GM18951 (cell line): Measurements from ENCODE around the gene SCAANT1.

Experiments
- POLR2A ChIP-seq: IDR thresholded peaks from 4 replicates; pipeline ENCODE4 v1.6.1; 2011; ENCODE audit warnings: mild to moderate bottlenecking; ENCODE audit not compliant: insufficient read length, insufficient read depth; ENCODE audit errors: extremely low read depth
- in situ Hi-C: fragments of 300-500 bp; cut with MboI; formaldehyde crosslinking; loops from one replicate; pipeline ENCODE4 v1.12.0; 2022; ENCODE audit warnings: low sequenced_read_pairs, mixed read lengths, inconsistent platforms; ENCODE audit not compliant: unreplicated experiment

Gene SCAANT1

DNA sequence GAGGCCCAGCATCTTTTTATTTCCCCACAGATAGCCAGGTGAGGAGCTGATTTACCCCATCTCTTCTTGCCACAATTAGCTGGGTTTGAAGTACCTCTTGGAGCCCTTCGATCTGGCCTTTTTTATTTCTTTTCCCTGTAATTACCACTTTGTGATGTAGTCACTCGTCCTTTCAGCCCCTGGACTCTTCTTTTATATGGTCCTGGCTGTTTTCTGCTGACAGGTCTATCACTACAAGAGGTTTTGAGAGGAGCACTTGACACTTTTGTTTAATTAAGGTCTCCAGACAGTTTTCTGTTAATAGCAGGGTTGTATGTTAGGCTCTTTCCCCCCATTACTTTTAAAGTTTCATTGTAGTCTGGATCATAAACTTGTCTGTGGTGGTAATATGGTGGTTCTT is 36.7 kb downstream of the SCAANT1 start:
- no peak for TF ChIP-seq POLR2A
- in situ Hi-C loops, result no loop called here

DNA sequence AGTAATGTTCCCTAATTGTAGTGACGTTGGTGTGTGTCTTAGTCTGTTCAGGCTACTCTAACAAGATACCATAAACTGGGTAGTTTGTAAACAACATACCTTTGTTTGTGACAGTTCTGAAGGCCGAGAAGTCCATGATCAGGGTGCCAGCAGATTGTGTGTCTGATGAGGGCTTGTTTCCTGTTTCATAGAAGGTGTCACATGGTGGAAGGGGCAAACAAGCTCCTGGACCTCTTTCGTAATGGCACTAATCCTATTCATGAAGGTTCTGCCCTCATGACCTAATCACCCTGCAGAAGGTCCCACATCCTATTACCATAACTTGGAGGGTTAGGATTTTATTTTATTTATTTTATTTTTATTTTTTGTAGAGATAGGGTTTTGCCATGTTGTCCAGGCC is 37.4 kb downstream of the SCAANT1 start:
- TF ChIP-seq POLR2A, result no peak
- in situ Hi-C loops, result no loop called here

GRCh38 chr3:63872135-63872924 is 39.9 kb downstream of the SCAANT1 start:
- in situ Hi-C loops, result no loop called here
- TF ChIP-seq POLR2A, result no peak

- in situ Hi-C loops, result no loop called here
- TF ChIP-seq POLR2A, result no peak
Observed at GRCh38 chr3:63870615-63871005, 41.6 kb downstream of the SCAANT1 start.

DNA sequence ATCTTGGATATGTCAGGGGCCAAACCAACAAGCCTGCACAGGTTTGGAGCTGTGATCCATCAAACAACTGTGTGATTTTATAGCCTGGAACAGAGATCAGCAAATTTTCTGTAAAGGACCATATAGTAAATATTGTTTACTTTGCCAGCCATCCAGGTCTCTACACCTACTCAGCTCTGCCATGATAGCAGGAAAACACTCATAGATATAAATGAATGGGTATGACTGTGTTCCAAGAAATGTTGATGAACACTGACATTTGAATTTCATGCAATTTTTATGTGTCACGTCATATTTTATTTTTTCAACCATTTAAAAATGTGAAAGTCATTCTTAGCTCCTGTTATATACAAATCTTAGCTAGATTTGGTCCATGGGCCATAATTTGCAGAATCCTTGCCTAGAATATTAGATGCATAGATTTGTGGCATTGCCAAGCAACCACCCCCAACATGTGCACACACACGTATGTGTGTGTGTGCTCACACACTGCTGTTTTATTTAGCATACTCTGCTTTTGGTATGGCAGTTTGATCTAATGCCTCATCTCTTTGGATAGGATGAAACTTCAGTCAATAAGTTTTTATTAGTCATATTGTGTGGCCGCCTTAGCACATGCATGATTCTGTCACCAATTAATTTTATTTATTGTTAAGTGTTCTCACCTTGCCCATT is 42.1 kb downstream of the SCAANT1 start:
- in situ Hi-C loops, result no loop called here
- TF ChIP-seq POLR2A, result no peak

GRCh38 chr3:63867225-63867624 is 45.0 kb downstream of the SCAANT1 start:
- in situ Hi-C loops, result no loop called here
- TF ChIP-seq POLR2A, result no peak

GRCh38 chr3:63864965-63865327 is 47.2 kb downstream of the SCAANT1 start:
- no peak for TF ChIP-seq POLR2A
- in situ Hi-C loops, result no loop called here

GRCh38 chr3:63864008-63864964 is 47.9 kb downstream of the SCAANT1 start:
- in situ Hi-C loops, result no loop called here
- peak; percentile 51 for TF ChIP-seq POLR2A

DNA sequence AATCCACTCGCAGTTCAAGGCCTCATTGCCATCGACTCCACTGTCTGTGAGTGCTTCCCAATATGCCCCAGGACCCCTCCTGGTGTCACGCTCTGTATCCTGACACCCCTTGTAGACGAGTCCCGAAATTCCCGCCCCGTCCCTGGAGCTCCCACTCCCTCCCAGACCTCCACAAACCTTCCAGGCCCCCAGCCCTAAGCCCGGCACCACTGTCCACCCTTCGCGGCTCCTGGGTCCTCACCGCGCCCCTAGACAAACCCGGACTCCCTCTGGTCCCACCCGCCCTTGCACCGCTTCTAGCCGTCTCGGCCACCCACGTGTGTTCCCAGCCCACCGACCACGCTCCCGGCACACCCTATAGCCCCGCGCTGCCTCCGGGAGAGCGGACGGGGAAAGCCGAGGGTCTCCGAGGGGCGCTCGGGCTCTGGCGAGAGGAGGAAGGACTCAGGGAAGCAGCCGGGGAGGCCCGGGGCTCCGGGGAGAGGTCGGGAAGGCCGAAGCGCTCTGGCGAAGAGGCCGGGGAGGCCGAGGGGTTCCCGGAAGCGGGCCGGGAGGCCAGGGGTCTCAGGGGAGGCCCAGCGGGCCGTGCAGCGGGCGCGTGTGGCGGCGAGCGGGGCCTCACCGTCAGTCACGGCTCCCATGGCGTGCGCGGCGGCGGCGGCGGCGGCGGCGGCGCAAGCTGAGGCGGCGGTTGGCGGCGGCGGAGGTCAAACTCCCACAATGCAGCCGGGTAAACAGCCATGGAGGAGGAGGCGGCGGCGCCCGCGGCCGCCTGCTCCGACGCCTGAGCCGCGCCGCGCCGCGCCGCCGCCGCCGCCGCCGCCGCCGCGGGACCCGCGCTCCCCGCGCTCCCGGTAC is 48.8 kb downstream of the SCAANT1 start, which contains the start of the genes ATXN7 and THOC7:
Gene ATXN7, plus strand, starts transcription at position 718 of the 858 bp plus-strand sequence. CDS start 48,732 bp downstream, outside the sequence.
Gene THOC7, minus strand, starts transcription at position 656 of the 858 bp plus-strand sequence. Its CDS starts 15 bp downstream, at position 641.
- in situ Hi-C loops, result no loop called here
- TF ChIP-seq POLR2A, result peak; percentile 58

DNA sequence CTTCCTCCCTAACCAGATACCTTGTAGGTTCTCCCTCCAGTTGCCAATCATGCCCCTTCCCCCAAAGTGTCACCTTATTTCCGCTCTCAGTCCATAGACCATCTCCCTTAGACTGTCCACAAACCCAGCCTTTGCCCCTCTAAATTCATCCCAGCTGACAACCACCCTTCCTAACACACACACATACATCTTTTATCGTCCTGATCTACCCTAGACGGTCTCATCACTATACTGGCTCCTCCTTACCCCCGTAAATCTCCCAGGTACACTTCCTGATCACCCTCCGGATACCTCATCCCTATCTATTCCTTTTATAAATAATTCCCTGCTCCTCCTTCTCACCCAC is 49.4 kb downstream of the SCAANT1 start:
- no peak for TF ChIP-seq POLR2A
- in situ Hi-C loops, result no loop called here
